CD14-positive monocyte (primary cell): Measurements from ENCODE around the gene HCRT. TPM values are rescaled to one million over a fixed set of nuclear protein-coding genes. Genes with fewer than 3 reads are reported as not detected.
A peak's percentile ranks its signal among the peaks of the same experiment; 100 is the strongest.

ENCODE experiments used
- DNase-seq, 3 donors: peaks; one replicate each; pipeline ENCODE4 v3.0.0-alpha.2; 2011 to 2022
- H2AFZ ChIP-seq: 2 replicates; pipeline ENCODE4 v1.6.0; 2012; ENCODE audit warnings: mild to moderate bottlenecking, low read depth, low read length, inconsistent platforms; ENCODE audit not compliant: insufficient read depth, poor library complexity, severe bottlenecking
- H3K27ac ChIP-seq, 2 donors: 1 replicate in 1 of 2; 2 replicates in 1 of 2; pipeline ENCODE4 v1.5.1; 2012 to 2013; ENCODE audit warnings: low read length in 2 of 2, control low read depth in 1 of 2, inconsistent platforms in 1 of 2, low read depth in 1 of 2, mild to moderate bottlenecking in 1 of 2
- H3K27me3 ChIP-seq, 2 donors: one replicate each; pipeline versions ENCODE4 v1.6.0 to v1.6.1; 2011 to 2013; ENCODE audit warnings: low read length in 2 of 2; ENCODE audit not compliant: control insufficient read depth in 2 of 2, insufficient read depth in 2 of 2
- H3K36me3 ChIP-seq, 2 donors: replicated peaks in 1 of 2; 1 replicate in 1 of 2; 2 replicates in 1 of 2; pipeline versions ENCODE4 v1.5.1 to v1.6.1; 2012 to 2013; ENCODE audit warnings: low read length in 2 of 2, control low read depth in 1 of 2, inconsistent platforms in 1 of 2, mild to moderate bottlenecking in 1 of 2; ENCODE audit not compliant: insufficient read depth in 2 of 2, control insufficient read depth in 1 of 2
- H3K4me1 ChIP-seq, 2 donors: 1 replicate in 1 of 2; 2 replicates in 1 of 2; pipeline versions ENCODE4 v1.5.1 to v1.6.1; 2012 to 2013; ENCODE audit warnings: low read length in 2 of 2, control low read depth in 1 of 2, inconsistent platforms in 1 of 2, mild to moderate bottlenecking in 1 of 2, moderate library complexity in 1 of 2; ENCODE audit not compliant: insufficient read depth in 2 of 2, control insufficient read depth in 1 of 2
- H3K4me2 ChIP-seq: replicated peaks from 2 replicates; pipeline ENCODE3; 2012; ENCODE audit warnings: low read length, moderate library complexity, mild to moderate bottlenecking; ENCODE audit not compliant: poor library complexity, severe bottlenecking; ENCODE audit errors: extremely low read depth
- H3K4me3 ChIP-seq, 3 experiments: fragments of 200-600 bp in 1 of 3; sonication (generic) in 1 of 3; replicated peaks in 1 of 3; 1 replicate in 2 of 3; 2 replicates in 1 of 3; pipeline ENCODE4 v1.5.1; 2011 to 2013; ENCODE audit warnings: low read length in 3 of 3, mild to moderate bottlenecking in 3 of 3, control low read depth in 2 of 3, low read depth in 2 of 3, inconsistent platforms in 1 of 3, moderate library complexity in 1 of 3
- H3K79me2 ChIP-seq: 2 replicates; pipeline ENCODE4 v1.6.0; 2012; ENCODE audit warnings: mild to moderate bottlenecking, control low read depth, inconsistent platforms, low read length, moderate library complexity; ENCODE audit not compliant: insufficient read depth
- H3K9ac ChIP-seq: 2 replicates; pipeline ENCODE4 v1.6.0; 2017; ENCODE audit warnings: low read length, mild to moderate bottlenecking; ENCODE audit not compliant: insufficient read depth, poor library complexity, severe bottlenecking
- H3K9me3 ChIP-seq, 2 donors: replicated peaks in 1 of 2; 1 replicate in 1 of 2; 2 replicates in 1 of 2; pipeline versions ENCODE4 v1.5.1 to v1.6.1; 2012 to 2013; ENCODE audit warnings: low read length in 2 of 2, control low read depth in 1 of 2; ENCODE audit not compliant: control insufficient read depth in 1 of 2, insufficient read depth in 1 of 2
- H4K20me1 ChIP-seq: 2 replicates; pipeline ENCODE4 v1.6.0; 2012; ENCODE audit warnings: mild to moderate bottlenecking, low read length, control low read depth, moderate library complexity; ENCODE audit not compliant: insufficient read depth
- H3K27ac Mint-ChIP-seq, 7 donors: one replicate each; pipeline ENCODE4 v1.8.0; 2020; ENCODE audit warnings: mild to moderate bottlenecking in 7 of 7, mixed read lengths in 7 of 7, moderate library complexity in 6 of 7, inconsistent platforms in 2 of 7
- H3K27me3 Mint-ChIP-seq, 3 donors: one replicate each; pipeline ENCODE4 v1.8.0; 2021 to 2022; ENCODE audit warnings: low read depth in 3 of 3, mild to moderate bottlenecking in 3 of 3, mixed read lengths in 3 of 3, moderate library complexity in 3 of 3, inconsistent platforms in 1 of 3
- H3K36me3 Mint-ChIP-seq, 2 donors: one replicate each; pipeline ENCODE4 v1.8.0; 2020; ENCODE audit warnings: mixed read lengths in 2 of 2, inconsistent platforms in 1 of 2, mild to moderate bottlenecking in 1 of 2
- H3K4me1 Mint-ChIP-seq: one replicate; pipeline ENCODE4 v1.8.0; 2020; ENCODE audit warnings: mild to moderate bottlenecking, mixed read lengths
- H3K4me3 Mint-ChIP-seq, 2 donors: one replicate each; pipeline ENCODE4 v1.8.0; 2020; ENCODE audit warnings: mild to moderate bottlenecking in 2 of 2, mixed read lengths in 2 of 2, moderate library complexity in 1 of 2
- H3K9me3 Mint-ChIP-seq, 7 donors: one replicate each; pipeline ENCODE4 v1.8.0; 2020 to 2022; ENCODE audit warnings: mixed read lengths in 7 of 7, mild to moderate bottlenecking in 6 of 7, moderate library complexity in 6 of 7, inconsistent platforms in 2 of 7
- CTCF ChIP-seq: fragments of 200-600 bp; IDR thresholded peaks from one replicate; pipeline ENCODE4 v1.8.0; 2022; ENCODE audit warnings: antibody characterized with exemption, mild to moderate bottlenecking
- whole genome bisulfite sequencing: methylation state at CpG from one replicate; pipeline ENCODE4 v1.1.5; 2013; ENCODE audit warnings: missing lambda C conversion rate; ENCODE audit not compliant: insufficient coverage; 5-methylcytosine and 5-hydroxymethylcytosine counted together
- intact Hi-C, 2 donors: fragments of 100-400 bp; cut with micrococcal nuclease; formaldehyde crosslinking; loops; one replicate each; pipeline versions ENCODE4 v1.15.0 to v1.15.1; 2023
- polyA plus RNA-seq, 3 donors: library from polyadenylated mRNA; depleted of rRNA in 1 of 3; unstranded in 2 of 3; stranded (reverse) in 1 of 3; fragments of 300-500 nt in 2 of 3; fragments of >200 nt in 1 of 3; fragmentation: Illumina TruSeq in 2 of 3; gene quantifications; 1 replicate in 2 of 3; 2 replicates in 1 of 3; pipeline ENCODE4 v1.2.3, GENCODE V29; 2012 to 2021

HCRT gene
- polyA plus RNA-seq, 3 donors = not detected

- Histone ChIP-seq H3K36me3 (peaks cover 47 to 66% of the 10 kb centered on the region in 2 donors), H3K79me2 (no peaks in the 10 kb centered on the region), H3K27ac (peak overlapping the region in 1 of 2 donors; percentile 22), H3K9me3 (no peaks in the 10 kb centered on the region), H4K20me1 (no peaks in the 10 kb centered on the region), H3K4me3 (no peak overlapping the region), H2AFZ (no peak overlapping the region), H3K9ac (no peak overlapping the region), H3K4me1 (peaks cover 30 to 36% of the 10 kb centered on the region in 2 donors), H3K4me2 (no peak overlapping the region), H3K27me3 (no peaks in the 10 kb centered on the region)
- no peak for DNase-seq
- intact Hi-C loops = no loop called here
- Mint-ChIP-seq H3K9me3 (no peaks in the 10 kb centered on the region), H3K36me3 (peaks cover 54 to 72% of the 10 kb centered on the region in 2 donors), H3K27me3 (peaks cover 0 to 4% (median 0%) of the 10 kb centered on the region in 3 donors), H3K27ac (peak overlapping the region in 4 of 7 donors; percentile 31 to 75 (median 60)), H3K4me3 (no peak overlapping the region), H3K4me1 (peaks cover 28% of the 10 kb centered on the region)
- WGBS = 96% methylated on average over 6 of the region's 6 CpGs
- TF ChIP-seq CTCF = no peak
Measured at GRCh38 chr17:42202159-42202558, 16.9 kb upstream of the HCRT start.

- H3K36me3 Mint-ChIP-seq = peaks cover 53 to 67% of the 10 kb centered on the region in 2 donors
- no peak overlapping the region for H3K9ac ChIP-seq
- H3K4me3 Mint-ChIP-seq = no peak overlapping the region
Measured at GRCh38 chr17:42201458-42201772, 16.2 kb upstream of the HCRT start.

More at GRCh38 chr17:42201458-42201772, 16.2 kb upstream of the HCRT start:
- H3K4me1 Mint-ChIP-seq = peaks cover 23% of the 10 kb centered on the region
- Histone ChIP-seq H4K20me1 (no peaks in the 10 kb centered on the region), H3K27me3 (no peaks in the 10 kb centered on the region), H3K9me3 (no peaks in the 10 kb centered on the region), H3K27ac (peak overlapping the region in 1 of 2 donors; percentile 93), H3K4me3 (no peak overlapping the region), H3K36me3 (peaks cover 46 to 64% of the 10 kb centered on the region in 2 donors), H2AFZ (no peak overlapping the region), H3K4me2 (no peak overlapping the region), H3K79me2 (no peaks in the 10 kb centered on the region), H3K4me1 (peaks cover 25 to 28% of the 10 kb centered on the region in 2 donors)
- no peak for TF ChIP-seq CTCF
- 96% methylated on average over 3 of the region's 10 CpGs for WGBS
- H3K9me3 Mint-ChIP-seq = no peaks in the 10 kb centered on the region
- H3K27me3 Mint-ChIP-seq = peaks cover 0 to 4% (median 0%) of the 10 kb centered on the region in 3 donors
- peak overlapping the region in 4 of 7 donors; percentile 50 to 73 (median 60) for H3K27ac Mint-ChIP-seq
- intact Hi-C loops = no loop called here
- no peak for DNase-seq
